Activated T-helper 9 cell treated with anti-CD3 and anti-CD28 coated beads, Interleukin-2, amount 50 U/mL, for 16 hours (primary cell): ENCODE results near the gene HLA-DMA.

Source experiments
- DNase-seq: peaks from one replicate; pipeline ENCODE4 v3.0.0-alpha.2; 2020; ENCODE audit warnings: low read depth

The HLA-DMA gene

GRCh38 chr6:32932132-32932868 is 20.6 kb downstream of the HLA-DMA start:
- no peak for DNase-seq

- no peak for DNase-seq
Observed at GRCh38 chr6:32931211-32931610, 21.7 kb downstream of the HLA-DMA start.

GRCh38 chr6:32922083-32922482 is 30.8 kb downstream of the HLA-DMA start:
- DNase-seq, result no peak

GRCh38 chr6:32920715-32921114 is 32.2 kb downstream of the HLA-DMA start:
- no peak for DNase-seq

- DNase-seq, result no peak
Observed at GRCh38 chr6:32912951-32913350, 39.9 kb downstream of the HLA-DMA start.

- DNase-seq, result no peak
Observed at GRCh38 chr6:32908897-32909296, 44.0 kb downstream of the HLA-DMA start.

- no peak for DNase-seq
Observed at GRCh38 chr6:32906539-32906938, 46.4 kb downstream of the HLA-DMA start.

- no peak for DNase-seq
Observed at GRCh38 chr6:32905078-32905477, 47.8 kb downstream of the HLA-DMA start.

GRCh38 chr6:32903952-32904351 is 48.9 kb downstream of the HLA-DMA start:
- no peak for DNase-seq
